ENCODE measurements around the gene KCNJ12.
A peak's percentile ranks its signal among the peaks of the same experiment; 100 is the strongest.

KCNJ12 gene

GRCh38 chr17:21371511-21372081 lies 4.6 kb upstream of the KCNJ12 start (continued):
- TF ChIP-seq SP7 (tag by site-specific recombination; IDR thresholded peaks at IDR 0.05), result no peak

GRCh38 chr17:21372256-21372954 lies 3.8 kb upstream of the KCNJ12 start:
- Histone ChIP-seq H3K4me3 (ENCODE audit: low read depth, low read length) (no peak overlapping the region), H3K36me3 (ENCODE audit: control insufficient read depth in 2 of 2, insufficient read depth in 1 of 2, low read length in 2 of 2) (no peaks in the 10 kb centered on the region), H3K27ac (ENCODE audit: extremely low read depth, low read depth, low read length) (no peak overlapping the region), H3K9me3 (ENCODE audit: control insufficient read depth, insufficient read depth, low read depth, low read length) (no peaks in the 10 kb centered on the region), H3K4me1 (ENCODE audit: control insufficient read depth, insufficient read depth, low read length) (peaks cover 9% of the 10 kb centered on the region)
- TF ChIP-seq ZNF843 (tag by site-specific recombination; IDR thresholded peaks at IDR 0.05) (no peak), ZIC2 (tag by site-specific recombination; IDR thresholded peaks at IDR 0.05) (peak; percentile 65; the same call in 1 of the 2 replicates)
- CTCF ChIA-PET, result no interaction called here
- POLR2A ChIA-PET, result no interaction called here

- Histone ChIP-seq H3K27ac (ENCODE audit: extremely low read depth, low read depth, low read length) (no peak overlapping the region), H3K9me3 (ENCODE audit: control insufficient read depth, insufficient read depth, low read depth, low read length) (no peaks in the 10 kb centered on the region), H3K4me1 (ENCODE audit: control insufficient read depth, insufficient read depth, low read length) (peaks cover 9% of the 10 kb centered on the region), H3K36me3 (ENCODE audit: control insufficient read depth in 2 of 2, insufficient read depth in 1 of 2, low read length in 2 of 2) (no peaks in the 10 kb centered on the region), H3K4me3 (ENCODE audit: low read depth, low read length) (no peak overlapping the region)
- POLR2A ChIA-PET, result no interaction called here
- CTCF ChIA-PET, result no interaction called here
- TF ChIP-seq, protein P1, sequence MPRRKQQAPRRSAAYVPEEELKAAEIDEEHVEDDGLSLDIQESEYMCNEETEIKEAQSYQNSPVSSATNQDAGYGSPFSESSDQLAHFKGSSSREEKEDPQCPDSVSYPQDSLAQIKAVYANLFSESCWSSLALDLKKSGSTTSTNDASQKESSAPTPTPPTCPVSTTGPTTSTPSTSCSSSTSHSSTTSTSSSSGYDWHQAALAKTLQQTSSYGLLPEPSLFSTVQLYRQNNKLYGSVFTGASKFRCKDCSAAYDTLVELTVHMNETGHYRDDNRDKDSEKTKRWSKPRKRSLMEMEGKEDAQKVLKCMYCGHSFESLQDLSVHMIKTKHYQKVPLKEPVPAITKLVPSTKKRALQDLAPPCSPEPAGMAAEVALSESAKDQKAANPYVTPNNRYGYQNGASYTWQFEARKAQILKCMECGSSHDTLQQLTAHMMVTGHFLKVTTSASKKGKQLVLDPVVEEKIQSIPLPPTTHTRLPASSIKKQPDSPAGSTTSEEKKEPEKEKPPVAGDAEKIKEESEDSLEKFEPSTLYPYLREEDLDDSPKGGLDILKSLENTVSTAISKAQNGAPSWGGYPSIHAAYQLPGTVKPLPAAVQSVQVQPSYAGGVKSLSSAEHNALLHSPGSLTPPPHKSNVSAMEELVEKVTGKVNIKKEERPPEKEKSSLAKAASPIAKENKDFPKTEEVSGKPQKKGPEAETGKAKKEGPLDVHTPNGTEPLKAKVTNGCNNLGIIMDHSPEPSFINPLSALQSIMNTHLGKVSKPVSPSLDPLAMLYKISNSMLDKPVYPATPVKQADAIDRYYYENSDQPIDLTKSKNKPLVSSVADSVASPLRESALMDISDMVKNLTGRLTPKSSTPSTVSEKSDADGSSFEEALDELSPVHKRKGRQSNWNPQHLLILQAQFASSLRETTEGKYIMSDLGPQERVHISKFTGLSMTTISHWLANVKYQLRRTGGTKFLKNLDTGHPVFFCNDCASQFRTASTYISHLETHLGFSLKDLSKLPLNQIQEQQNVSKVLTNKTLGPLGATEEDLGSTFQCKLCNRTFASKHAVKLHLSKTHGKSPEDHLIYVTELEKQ (tag by site-specific recombination; IDR thresholded peaks at IDR 0.05; ENCODE audit: borderline replicate concordance), result no peak
- TF ChIP-seq PRDM2 (tag by site-specific recombination; IDR thresholded peaks at IDR 0.05; ENCODE audit: borderline replicate concordance) (no peak), ZNF394 (tag by site-specific recombination; IDR thresholded peaks at IDR 0.05; ENCODE audit: borderline replicate concordance) (no peak), ZNF623 (tag by site-specific recombination; IDR thresholded peaks at IDR 0.05) (no peak), ZNF837 (tag by site-specific recombination; IDR thresholded peaks at IDR 0.05) (no peak), ZBTB8A (tag by site-specific recombination; IDR thresholded peaks at IDR 0.05) (no peak), ZNF18 (tag by site-specific recombination; IDR thresholded peaks at IDR 0.05) (no peak), REPIN1 (tag by site-specific recombination; IDR thresholded peaks at IDR 0.05; ENCODE audit: low read depth) (no peak), ZNF624 (tag by site-specific recombination; IDR thresholded peaks at IDR 0.05) (no peak), ZXDB (tag by site-specific recombination; IDR thresholded peaks at IDR 0.05) (no peak), ZNF248 (tag by site-specific recombination; IDR thresholded peaks at IDR 0.05) (no peak), ZNF404 (tag by site-specific recombination; IDR thresholded peaks at IDR 0.05) (no peak), ZFP41 (tag by site-specific recombination; IDR thresholded peaks at IDR 0.05; ENCODE audit: borderline replicate concordance) (no peak)
- TF ChIP-seq, protein P2, sequence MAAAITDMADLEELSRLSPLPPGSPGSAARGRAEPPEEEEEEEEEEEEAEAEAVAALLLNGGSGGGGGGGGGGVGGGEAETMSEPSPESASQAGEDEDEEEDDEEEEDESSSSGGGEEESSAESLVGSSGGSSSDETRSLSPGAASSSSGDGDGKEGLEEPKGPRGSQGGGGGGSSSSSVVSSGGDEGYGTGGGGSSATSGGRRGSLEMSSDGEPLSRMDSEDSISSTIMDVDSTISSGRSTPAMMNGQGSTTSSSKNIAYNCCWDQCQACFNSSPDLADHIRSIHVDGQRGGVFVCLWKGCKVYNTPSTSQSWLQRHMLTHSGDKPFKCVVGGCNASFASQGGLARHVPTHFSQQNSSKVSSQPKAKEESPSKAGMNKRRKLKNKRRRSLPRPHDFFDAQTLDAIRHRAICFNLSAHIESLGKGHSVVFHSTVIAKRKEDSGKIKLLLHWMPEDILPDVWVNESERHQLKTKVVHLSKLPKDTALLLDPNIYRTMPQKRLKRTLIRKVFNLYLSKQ (tag by site-specific recombination; IDR thresholded peaks at IDR 0.05; ENCODE audit: borderline replicate concordance), result no peak
- TF ChIP-seq, protein P3, sequence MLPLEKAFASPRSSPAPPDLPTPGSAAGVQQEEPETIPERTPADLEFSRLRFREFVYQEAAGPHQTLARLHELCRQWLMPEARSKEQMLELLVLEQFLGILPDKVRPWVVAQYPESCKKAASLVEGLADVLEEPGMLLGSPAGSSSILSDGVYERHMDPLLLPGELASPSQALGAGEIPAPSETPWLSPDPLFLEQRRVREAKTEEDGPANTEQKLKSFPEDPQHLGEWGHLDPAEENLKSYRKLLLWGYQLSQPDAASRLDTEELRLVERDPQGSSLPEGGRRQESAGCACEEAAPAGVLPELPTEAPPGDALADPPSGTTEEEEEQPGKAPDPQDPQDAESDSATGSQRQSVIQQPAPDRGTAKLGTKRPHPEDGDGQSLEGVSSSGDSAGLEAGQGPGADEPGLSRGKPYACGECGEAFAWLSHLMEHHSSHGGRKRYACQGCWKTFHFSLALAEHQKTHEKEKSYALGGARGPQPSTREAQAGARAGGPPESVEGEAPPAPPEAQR (tag by site-specific recombination; IDR thresholded peaks at IDR 0.05), result no peak
These were observed 3.1 kb upstream of the KCNJ12 start for GRCh38 chr17:21373036-21373435.
